ENCODE results near the gene XPO6. TPM values are rescaled to one million over a fixed set of nuclear protein-coding genes. Genes with fewer than 3 reads are reported as not detected.

Gene XPO6
- polyA plus RNA-seq, 4 donors, result 68.2 to 95.7 (median 79.5) TPM

Other genes starting within 250 kb of the XPO6 start
- 1 to 10 TPM in 1 of 4 donors, under 1 TPM in 3; 0.63 to 1.9 (median 0.65) TPM for gene GSG1L, start 148.3 kb downstream of the XPO6 start, polyA plus RNA-seq (ENCODE audit: insufficient read length in 4 of 4)
- gene SBK1, start 80.6 kb upstream of the XPO6 start, polyA plus RNA-seq (ENCODE audit: insufficient read length in 4 of 4), result 10 to 100 TPM in 3 of 4 donors, 1 to 10 TPM in 1; 7.6 to 21.7 (median 15.8) TPM
- 1 to 10 TPM in 3 of 4 donors, under 1 TPM in 1; 0.38 to 3.0 (median 1.8) TPM for gene NPIPB6, start 151.5 kb upstream of the XPO6 start, polyA plus RNA-seq (ENCODE audit: insufficient read length in 4 of 4)
- gene EIF3CL, start 191.9 kb upstream of the XPO6 start, polyA plus RNA-seq (ENCODE audit: insufficient read length in 4 of 4), result 10 to 100 TPM; 71.6 to 83.8 (median 77.7) TPM

All from left renal pelvis (tissue), 4 donors.